Fibroblast of skin of right quadriceps (primary cell): Measurements from ENCODE around the gene HDAC4.

Experiments used
- DNase-seq: peaks from one replicate; pipeline ENCODE4 v3.0.0-alpha.2; 2013

Gene HDAC4

GRCh38 chr2:239229545-239230279 lies 171.1 kb downstream of the HDAC4 start:
- no peak for DNase-seq

- peak; percentile 20 for DNase-seq
Observed at GRCh38 chr2:239227661-239228371, 173.0 kb downstream of the HDAC4 start.

GRCh38 chr2:239226677-239227581 lies 173.9 kb downstream of the HDAC4 start:
- no peak for DNase-seq

GRCh38 chr2:239225871-239226561 lies 174.8 kb downstream of the HDAC4 start:
- peak; percentile 94 for DNase-seq

GRCh38 chr2:239225371-239225851 lies 175.4 kb downstream of the HDAC4 start:
- DNase-seq = no peak

GRCh38 chr2:239224955-239225354 lies 175.9 kb downstream of the HDAC4 start:
- no peak for DNase-seq

GRCh38 chr2:239224199-239224570 lies 176.6 kb downstream of the HDAC4 start:
- DNase-seq = no peak

- DNase-seq = peak; percentile 85
Observed at GRCh38 chr2:239223310-239224198, 177.3 kb downstream of the HDAC4 start.

- DNase-seq = peak; percentile 54
Observed at GRCh38 chr2:239222706-239223309, 178.0 kb downstream of the HDAC4 start.

GRCh38 chr2:239222312-239222660 lies 178.5 kb downstream of the HDAC4 start:
- DNase-seq = peak; percentile 61

GRCh38 chr2:239220981-239221396 lies 179.8 kb downstream of the HDAC4 start:
- DNase-seq = no peak

- no peak for DNase-seq
Observed at GRCh38 chr2:239220341-239220740, 180.5 kb downstream of the HDAC4 start.

- DNase-seq = no peak
Observed at GRCh38 chr2:239216614-239217273, 184.1 kb downstream of the HDAC4 start.

GRCh38 chr2:239215988-239216613 lies 184.7 kb downstream of the HDAC4 start:
- no peak for DNase-seq

GRCh38 chr2:239215136-239215925 lies 185.5 kb downstream of the HDAC4 start:
- no peak for DNase-seq

- DNase-seq = no peak
Observed at GRCh38 chr2:239214725-239215124, 186.1 kb downstream of the HDAC4 start.

- no peak for DNase-seq
Observed at GRCh38 chr2:239213643-239214101, 187.1 kb downstream of the HDAC4 start.

- no peak for DNase-seq
Observed at GRCh38 chr2:239212929-239213642, 187.7 kb downstream of the HDAC4 start.
